ENCODE measurements around the gene DLX1.

- TF ChIP-seq CTCF (IDR thresholded peaks at IDR 0.05) (no peak), POLR2A (IDR thresholded peaks at IDR 0.05) (no peak)
Measured at GRCh38 chr2:172137109-172137508, 51.8 kb downstream of the DLX1 start.

Data from Peyer's patch (tissue), 4 donors.